Activated naive CD4-positive, alpha-beta T cell treated with anti-CD3 and anti-CD28 coated beads, Interleukin-2, amount 50 U/mL, for 24 hours (primary cell): ENCODE measurements around the gene NUSAP1.
A peak's percentile ranks its signal among the peaks of the same experiment; 100 is the strongest.
"Not testable (repeated sequence)": the region's sequence is repeated elsewhere in the genome, so short reads cannot be mapped to it uniquely, and the experiment has no call there.

ENCODE experiments used
- H3K27ac Mint-ChIP-seq: one replicate; pipeline ENCODE4 v1.8.0; 2021; ENCODE audit warnings: mild to moderate bottlenecking, mixed read lengths
- H3K27me3 Mint-ChIP-seq: one replicate; pipeline ENCODE4 v1.8.0; 2021; ENCODE audit warnings: mixed read lengths
- H3K36me3 Mint-ChIP-seq: one replicate; pipeline ENCODE4 v1.8.0; 2021; ENCODE audit warnings: mixed read lengths
- H3K4me1 Mint-ChIP-seq: one replicate; pipeline ENCODE4 v1.8.0; 2021; ENCODE audit warnings: mixed read lengths
- H3K4me3 Mint-ChIP-seq: one replicate; pipeline ENCODE4 v1.8.0; 2021; ENCODE audit warnings: mild to moderate bottlenecking, mixed read lengths
- H3K9me3 Mint-ChIP-seq: one replicate; pipeline ENCODE4 v1.8.0; 2021; ENCODE audit warnings: mixed read lengths

The NUSAP1 gene

DNA sequence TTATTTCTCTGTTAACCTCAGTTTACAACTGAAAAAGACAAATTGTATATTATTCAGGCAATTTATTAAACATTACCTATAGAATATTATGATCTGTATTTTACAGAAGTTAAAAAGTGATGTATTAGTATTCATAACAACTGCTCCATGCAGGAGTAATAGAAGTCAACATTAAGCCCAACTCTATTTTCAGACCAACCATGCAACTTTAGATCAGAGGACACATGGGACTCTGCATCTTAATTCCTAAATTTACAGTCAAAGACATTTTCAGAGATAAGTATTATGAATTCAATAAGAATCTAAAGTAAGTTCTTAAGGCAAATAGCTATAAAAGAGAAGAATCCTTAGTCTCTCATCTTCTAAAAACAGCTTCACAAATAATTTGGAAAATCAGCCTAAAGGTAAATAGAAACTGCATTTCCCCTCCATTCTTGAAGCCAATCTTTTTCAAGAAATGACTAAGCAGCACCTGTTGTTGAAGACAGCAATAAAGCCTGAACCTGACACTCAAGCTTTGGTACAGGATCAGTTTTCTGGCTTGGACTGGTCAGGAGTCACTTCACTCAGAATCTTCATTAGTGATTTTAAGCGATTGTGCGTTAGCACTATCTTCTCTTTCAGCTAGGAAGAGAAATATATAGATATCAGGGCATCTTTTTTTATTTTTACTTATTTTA, 23.3 kb upstream of the NUSAP1 start:
- Mint-ChIP-seq H3K4me1 (peaks cover 3% of the 10 kb centered on the region), H3K4me3 (no peak overlapping the region), H3K27me3 (no peaks in the 10 kb centered on the region), H3K27ac (no peak overlapping the region), H3K9me3 (no peaks in the 10 kb centered on the region), H3K36me3 (no peaks in the 10 kb centered on the region)

DNA sequence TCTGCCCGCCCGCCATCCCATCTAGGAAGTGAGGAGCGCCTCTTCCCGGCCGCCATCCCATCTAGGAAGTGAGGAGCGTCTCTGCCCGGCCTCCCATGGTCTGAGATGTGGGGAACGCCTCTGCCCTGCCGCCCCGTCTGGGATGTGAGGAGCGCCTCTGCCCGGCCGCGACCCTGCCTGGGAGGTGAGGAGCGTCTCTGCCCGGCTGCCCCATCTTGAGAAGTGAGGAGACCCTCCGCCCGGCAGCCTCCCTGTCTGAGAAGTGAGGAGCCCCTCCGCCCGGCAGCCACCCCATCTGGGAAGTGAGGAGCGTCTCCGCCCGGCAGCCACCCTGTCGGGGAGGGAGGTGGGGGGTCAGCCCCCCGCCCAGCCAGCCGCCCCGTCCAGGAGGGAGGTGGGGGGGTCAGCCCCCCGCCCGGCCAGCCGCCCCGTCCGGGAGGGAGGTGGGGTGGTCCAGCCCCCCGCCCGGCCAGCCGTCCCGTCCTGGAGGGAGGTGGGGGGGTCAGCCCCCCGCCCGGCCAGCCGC, 11.8 kb upstream of the NUSAP1 start:
- not testable (repeated sequence) for H3K4me1 Mint-ChIP-seq, H3K27me3 Mint-ChIP-seq, H3K27ac Mint-ChIP-seq, H3K4me3 Mint-ChIP-seq, H3K36me3 Mint-ChIP-seq, H3K9me3 Mint-ChIP-seq

DNA sequence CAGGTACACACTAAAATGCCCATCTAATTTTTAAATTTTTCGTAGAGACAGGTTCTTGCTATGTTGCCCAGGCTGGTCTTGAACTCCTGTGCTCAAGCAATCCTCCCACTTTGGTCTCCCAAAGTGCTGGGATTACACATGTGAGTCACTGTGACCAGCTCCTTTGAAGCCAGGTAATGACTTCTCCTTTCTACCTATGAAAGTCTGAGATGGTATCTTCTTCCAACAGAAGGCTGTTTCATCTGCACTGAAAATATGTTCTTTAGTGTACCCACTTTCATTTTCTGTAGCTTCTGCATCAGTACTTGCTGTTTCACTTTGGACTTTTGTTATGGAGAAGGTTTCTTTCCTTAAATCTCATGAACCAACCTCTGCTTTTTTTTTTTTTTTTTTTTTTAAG, 9.1 kb upstream of the NUSAP1 start:
- Mint-ChIP-seq H3K4me3 (no peak overlapping the region), H3K4me1 (peaks cover 4% of the 10 kb centered on the region)

DNA sequence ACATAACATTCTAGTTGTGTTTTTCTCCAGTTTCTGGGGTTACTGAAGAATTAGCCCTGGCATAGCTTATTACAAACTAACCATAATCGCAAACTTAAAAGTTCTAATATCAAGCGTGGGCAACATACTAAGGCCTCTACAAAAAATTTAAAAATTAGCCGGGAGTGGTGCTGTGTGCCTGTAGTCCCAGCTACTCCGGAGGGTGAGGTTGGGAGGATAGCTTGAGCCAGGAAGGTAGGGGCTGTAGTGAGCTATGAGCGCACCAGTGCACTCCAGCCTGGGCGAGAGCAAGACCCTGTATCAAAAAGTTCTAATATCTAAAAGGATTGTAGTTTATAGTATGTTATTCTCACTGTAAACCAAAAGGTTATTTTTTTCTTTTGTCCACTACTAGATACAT, 1.4 kb upstream of the NUSAP1 start:
- no peaks in the 10 kb centered on the region for H3K27me3 Mint-ChIP-seq

More for the DNA sequence above, 9.1 kb upstream of the NUSAP1 start:
- no peak overlapping the region for H3K27ac Mint-ChIP-seq
- no peaks in the 10 kb centered on the region for H3K9me3 Mint-ChIP-seq
- peaks cover 1% of the 10 kb centered on the region for H3K36me3 Mint-ChIP-seq
- H3K27me3 Mint-ChIP-seq = no peaks in the 10 kb centered on the region

DNA sequence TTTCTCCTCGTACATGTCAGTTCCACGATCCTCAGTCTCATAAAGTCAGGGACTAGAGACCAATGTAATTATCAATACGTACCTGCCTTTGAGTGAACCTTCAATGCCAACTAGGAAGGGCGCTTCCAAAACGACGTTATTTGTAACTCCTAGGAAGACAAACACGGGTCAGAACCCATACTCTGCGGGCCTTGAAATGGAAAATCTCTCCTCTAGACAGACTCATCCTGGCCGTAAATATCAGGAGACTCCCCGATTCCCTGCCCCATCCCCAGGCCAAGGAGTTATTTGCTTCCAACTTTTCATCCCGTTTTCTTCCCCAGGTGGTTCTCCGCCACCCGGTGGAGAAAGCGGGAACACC, 868 bp upstream of the NUSAP1 start:
- H3K9me3 Mint-ChIP-seq = no peaks in the 10 kb centered on the region
- H3K4me3 Mint-ChIP-seq = peak overlapping the region; percentile 100
- no peaks in the 10 kb centered on the region for H3K36me3 Mint-ChIP-seq
- H3K4me1 Mint-ChIP-seq = peaks cover 23% of the 10 kb centered on the region
- H3K27me3 Mint-ChIP-seq = no peaks in the 10 kb centered on the region
- peak overlapping the region; percentile 79 for H3K27ac Mint-ChIP-seq

More for the DNA sequence above, 1.4 kb upstream of the NUSAP1 start:
- H3K9me3 Mint-ChIP-seq = no peaks in the 10 kb centered on the region
- H3K36me3 Mint-ChIP-seq = no peaks in the 10 kb centered on the region
- H3K27ac Mint-ChIP-seq = no peak overlapping the region
- H3K4me1 Mint-ChIP-seq = peaks cover 23% of the 10 kb centered on the region
- H3K4me3 Mint-ChIP-seq = peak overlapping the region; percentile 100

DNA sequence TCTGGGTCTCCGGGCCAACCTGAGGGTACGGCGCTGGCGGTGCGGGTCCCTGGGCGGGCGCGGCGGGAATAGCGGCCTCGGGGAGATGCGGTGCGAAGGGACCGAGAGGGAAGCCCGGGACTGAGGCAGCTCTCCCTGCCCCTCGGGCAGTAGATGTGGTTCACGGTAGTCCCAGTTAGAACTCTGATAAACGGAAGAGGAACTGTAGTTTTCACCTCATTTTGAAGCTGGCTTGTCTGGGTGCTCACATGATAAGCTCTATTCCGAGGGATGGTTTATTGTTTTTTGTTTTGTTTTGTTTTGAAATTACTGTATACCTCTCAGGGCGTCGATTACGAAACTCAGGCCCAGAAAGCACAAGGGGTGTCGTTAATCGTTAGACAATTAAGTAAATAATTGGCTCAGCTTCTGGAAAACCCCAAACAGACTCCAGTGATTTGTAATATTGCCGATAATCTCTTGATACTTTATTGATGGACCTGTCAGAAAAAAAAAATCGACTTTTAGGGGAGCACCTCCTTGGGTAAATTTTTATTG, 413 bp downstream of the NUSAP1 start:
- H3K4me3 Mint-ChIP-seq = peak overlapping the region; percentile 100
- H3K27me3 Mint-ChIP-seq = no peaks in the 10 kb centered on the region
- H3K9me3 Mint-ChIP-seq = no peaks in the 10 kb centered on the region
- peaks cover 23% of the 10 kb centered on the region for H3K4me1 Mint-ChIP-seq
- peak overlapping the region; percentile 96 for H3K27ac Mint-ChIP-seq
- H3K36me3 Mint-ChIP-seq = no peaks in the 10 kb centered on the region

DNA sequence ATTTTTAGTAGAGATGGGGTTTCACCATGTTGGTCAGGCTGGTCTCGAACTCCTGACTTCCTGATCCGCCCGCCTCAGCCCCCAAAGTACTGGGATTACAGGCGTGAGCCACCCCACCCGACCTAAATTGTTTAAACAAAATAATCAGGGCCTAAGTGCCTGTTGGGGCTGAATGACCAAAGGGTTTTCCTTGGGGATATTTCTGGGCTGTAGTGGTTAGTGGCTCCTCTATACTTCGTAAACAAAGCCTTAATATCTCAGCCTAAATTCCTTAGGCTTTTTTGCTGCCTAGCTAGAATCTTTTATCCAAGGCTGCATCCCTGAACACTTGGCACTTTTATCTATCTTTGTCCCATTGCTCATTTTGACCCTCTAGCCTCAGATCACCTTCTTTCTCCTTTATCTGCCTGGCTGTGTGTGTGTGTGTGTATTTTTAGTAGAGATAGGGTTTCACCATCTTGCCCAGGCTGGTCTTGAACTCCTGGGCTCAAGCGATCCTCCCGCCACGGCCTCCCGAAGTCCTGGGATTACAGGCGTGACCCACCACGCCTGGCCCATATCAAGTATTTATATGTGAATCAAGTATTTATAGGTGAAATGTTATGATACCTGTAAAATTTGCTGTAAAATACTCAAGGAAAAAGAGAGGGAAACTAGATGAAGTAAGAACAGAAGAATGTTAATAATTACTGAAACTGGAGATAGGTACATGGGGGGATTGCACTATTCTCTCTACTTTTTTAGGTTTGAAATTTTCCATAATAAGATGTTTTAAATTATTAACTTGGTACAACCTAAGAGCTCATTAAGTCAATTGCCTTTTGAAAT, 1.8 kb downstream of the NUSAP1 start:
- Mint-ChIP-seq H3K4me3 (peak overlapping the region; percentile 61), H3K36me3 (no peaks in the 10 kb centered on the region), H3K27ac (no peak overlapping the region), H3K9me3 (no peaks in the 10 kb centered on the region), H3K27me3 (no peaks in the 10 kb centered on the region), H3K4me1 (peaks cover 23% of the 10 kb centered on the region)

DNA sequence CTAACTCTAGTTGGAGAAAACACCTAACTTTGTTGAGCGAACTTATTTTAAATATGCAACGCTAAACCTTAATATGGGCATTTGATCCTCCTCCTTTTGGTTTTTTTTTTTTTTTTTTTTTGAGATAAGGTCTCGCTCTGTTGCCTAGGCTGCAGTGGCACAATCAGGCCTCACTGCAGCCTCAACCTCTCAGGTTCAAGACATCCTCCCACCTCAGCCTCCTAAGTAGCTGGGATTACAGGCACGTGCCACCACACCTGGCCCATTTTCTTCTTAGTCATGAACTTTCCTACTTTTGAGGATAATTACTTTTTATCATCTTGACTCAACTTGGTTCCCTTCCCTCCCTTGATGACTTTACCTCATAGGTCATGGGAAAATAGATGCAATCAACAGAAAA, 3.9 kb downstream of the NUSAP1 start:
- H3K4me1 Mint-ChIP-seq = peaks cover 17% of the 10 kb centered on the region
- H3K27me3 Mint-ChIP-seq = no peaks in the 10 kb centered on the region
- no peak overlapping the region for H3K27ac Mint-ChIP-seq
- no peaks in the 10 kb centered on the region for H3K36me3 Mint-ChIP-seq
- H3K4me3 Mint-ChIP-seq = no peak overlapping the region
- H3K9me3 Mint-ChIP-seq = no peaks in the 10 kb centered on the region

DNA sequence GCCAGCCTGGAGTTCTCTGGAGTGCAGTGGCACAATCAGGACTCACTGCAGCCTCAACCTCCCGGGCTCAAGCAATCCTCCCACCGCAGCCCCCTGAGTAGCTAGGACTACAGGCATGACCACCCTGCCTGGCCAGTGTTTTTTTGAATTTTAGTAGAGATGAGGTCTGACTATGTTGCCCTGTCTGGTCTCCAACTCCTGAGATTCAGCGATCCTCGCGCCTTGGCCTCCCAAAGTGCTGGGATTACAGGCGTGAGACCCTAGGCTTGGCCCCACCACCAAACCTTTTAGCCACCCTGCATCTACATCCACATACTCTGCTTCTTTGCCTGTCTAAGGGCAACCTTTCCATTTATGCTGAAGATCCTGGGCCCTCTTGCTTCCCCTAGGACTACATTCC, 4.4 kb downstream of the NUSAP1 start:
- no peaks in the 10 kb centered on the region for H3K36me3 Mint-ChIP-seq
- no peaks in the 10 kb centered on the region for H3K27me3 Mint-ChIP-seq
- H3K9me3 Mint-ChIP-seq = no peaks in the 10 kb centered on the region
- H3K4me1 Mint-ChIP-seq = peaks cover 12% of the 10 kb centered on the region
- H3K27ac Mint-ChIP-seq = no peak overlapping the region
- no peak overlapping the region for H3K4me3 Mint-ChIP-seq

DNA sequence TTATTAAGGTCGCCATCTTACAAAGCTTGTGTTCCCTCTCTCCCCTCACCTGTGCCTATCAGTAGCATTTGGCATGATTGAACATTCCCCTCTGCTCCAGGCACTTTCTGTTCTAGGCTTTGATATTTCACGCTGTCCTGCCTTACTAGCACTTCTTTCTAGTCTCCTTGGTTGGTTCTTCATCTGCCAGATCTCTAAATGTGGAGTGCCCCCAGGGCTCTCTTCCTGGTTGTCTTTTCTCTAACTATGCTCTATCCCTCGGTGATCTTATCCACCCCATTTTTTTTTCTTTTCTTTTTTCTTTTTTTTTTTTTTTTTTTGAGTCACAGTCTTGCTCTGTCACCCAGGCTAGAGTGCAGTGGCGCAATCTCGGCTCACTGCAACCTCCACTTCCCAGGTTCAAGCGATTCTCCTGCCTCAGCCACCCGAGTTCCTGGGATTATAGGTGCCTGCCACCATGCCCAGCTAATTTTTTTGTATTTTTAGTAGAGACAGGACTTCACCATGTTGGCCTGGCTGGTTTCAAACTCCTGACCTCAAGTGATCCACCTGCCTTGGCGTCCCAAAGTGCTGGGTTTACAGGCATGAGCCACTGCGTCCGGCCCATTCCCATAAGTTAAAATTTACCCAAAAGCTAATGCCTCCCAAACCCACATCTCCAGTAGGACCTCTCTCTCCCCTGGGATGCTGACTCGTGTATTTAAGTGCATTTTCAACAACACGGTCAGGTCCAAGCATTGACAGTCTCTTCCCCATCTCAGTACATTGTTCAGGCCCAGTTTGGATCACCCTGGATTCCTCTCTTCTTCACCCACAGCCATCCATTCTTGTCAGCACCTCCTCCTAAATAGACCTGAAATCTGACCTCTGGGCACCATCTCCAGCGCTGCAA, 5.2 kb downstream of the NUSAP1 start:
- Mint-ChIP-seq H3K9me3 (no peaks in the 10 kb centered on the region), H3K27me3 (no peaks in the 10 kb centered on the region), H3K36me3 (no peaks in the 10 kb centered on the region), H3K27ac (no peak overlapping the region), H3K4me3 (no peak overlapping the region), H3K4me1 (peaks cover 5% of the 10 kb centered on the region)

DNA sequence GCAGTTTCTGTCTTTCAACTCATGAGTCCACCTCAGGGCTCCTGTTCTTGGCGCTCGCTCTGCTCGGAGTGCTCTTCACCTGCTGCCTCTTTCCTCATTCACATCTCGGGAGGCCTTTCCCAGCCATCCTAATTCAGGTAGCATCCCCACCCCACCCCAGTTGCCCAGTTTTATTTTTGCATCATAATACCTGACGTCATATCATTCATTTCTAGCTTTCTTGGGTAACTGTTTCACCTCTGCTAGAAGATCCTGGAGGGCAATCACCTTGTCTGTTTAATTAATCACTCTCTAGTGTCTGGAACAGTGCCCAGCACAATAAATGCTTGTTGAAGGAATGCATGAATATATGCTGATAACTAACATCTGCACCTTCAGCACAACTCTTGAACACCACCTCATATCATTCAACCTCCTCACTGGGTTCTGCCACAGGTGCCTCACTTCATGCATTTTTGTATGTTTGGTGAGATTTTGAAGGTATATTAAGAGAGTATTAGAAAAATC, 7.6 kb downstream of the NUSAP1 start:
- no peak overlapping the region for H3K27ac Mint-ChIP-seq
- H3K27me3 Mint-ChIP-seq = no peaks in the 10 kb centered on the region
- H3K4me3 Mint-ChIP-seq = no peak overlapping the region
- no peaks in the 10 kb centered on the region for H3K36me3 Mint-ChIP-seq
- H3K4me1 Mint-ChIP-seq = no peaks in the 10 kb centered on the region
- H3K9me3 Mint-ChIP-seq = no peaks in the 10 kb centered on the region

DNA sequence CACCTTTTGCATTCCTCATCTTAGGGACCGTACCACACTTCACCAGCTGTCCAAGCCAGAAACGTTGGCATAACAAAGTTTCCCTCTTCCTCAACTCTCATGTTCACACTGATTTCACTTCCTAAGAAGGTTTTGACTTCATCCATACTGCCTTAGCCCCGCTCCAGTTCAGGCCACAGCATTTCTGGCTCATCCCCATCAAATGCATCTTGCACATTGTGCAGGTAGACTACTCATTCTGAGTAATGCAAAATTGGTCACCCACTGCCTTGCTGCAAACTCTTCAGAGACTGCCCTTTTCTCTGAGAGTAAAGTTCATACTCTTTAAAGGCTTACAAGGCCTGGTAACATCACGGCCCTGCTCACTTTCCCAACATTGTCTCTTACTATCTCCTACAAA, 8.8 kb downstream of the NUSAP1 start:
- Mint-ChIP-seq H3K27me3 (no peaks in the 10 kb centered on the region), H3K27ac (no peak overlapping the region), H3K4me3 (no peak overlapping the region), H3K4me1 (no peaks in the 10 kb centered on the region), H3K36me3 (no peaks in the 10 kb centered on the region), H3K9me3 (no peaks in the 10 kb centered on the region)

DNA sequence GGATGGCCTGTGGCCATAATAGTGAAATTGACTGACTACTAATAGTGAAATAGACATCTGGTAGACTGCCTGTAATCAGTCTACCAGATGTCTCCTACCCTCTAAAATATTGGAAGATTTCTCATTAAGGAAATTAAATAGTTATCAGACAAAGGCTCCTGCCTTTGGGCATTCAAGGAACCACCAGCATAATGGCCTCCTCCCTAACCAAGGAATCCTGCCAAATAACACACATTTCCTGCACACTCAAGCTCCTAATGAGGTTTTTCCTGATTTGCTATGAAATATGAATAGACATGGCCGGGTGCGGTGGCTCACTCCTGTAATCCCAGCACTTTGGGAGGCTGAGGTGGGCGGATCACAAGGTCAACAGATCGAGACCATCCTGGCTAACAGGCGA, 14.6 kb downstream of the NUSAP1 start:
- no peak overlapping the region for H3K4me3 Mint-ChIP-seq
- H3K27me3 Mint-ChIP-seq = no peaks in the 10 kb centered on the region
- no peaks in the 10 kb centered on the region for H3K9me3 Mint-ChIP-seq
- H3K27ac Mint-ChIP-seq = no peak overlapping the region
- H3K4me1 Mint-ChIP-seq = no peaks in the 10 kb centered on the region
- no peaks in the 10 kb centered on the region for H3K36me3 Mint-ChIP-seq

DNA sequence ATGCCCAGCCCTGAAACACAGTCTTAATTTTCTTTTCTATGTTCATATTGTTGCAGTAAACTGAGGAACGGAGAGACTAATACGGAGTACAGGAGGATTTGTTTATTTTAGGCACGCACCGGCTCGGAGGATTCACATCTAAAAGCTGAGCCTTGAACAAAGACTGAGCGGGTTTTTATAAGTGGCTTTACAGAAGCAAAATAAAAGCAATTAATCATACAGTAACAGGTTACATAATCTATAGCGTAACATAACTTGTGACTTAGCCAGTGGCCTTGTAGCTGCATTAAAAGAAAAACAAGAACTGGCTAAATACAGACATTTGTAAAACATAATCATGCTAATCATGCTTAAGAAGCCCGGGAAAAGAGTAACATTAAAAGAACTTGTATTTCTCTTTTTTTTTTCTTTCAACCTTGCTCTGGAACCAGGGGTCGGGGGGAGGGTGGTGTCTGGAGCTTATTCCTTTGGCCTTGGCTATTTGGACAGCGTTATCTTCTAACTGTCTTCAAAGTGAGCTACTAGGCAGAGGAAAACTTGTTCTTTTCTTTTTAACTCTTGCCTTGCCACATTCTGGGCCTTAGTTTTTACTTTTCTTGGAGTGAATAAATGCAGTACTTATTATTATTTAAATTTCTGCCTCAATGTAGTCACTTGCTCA, 17.5 kb downstream of the NUSAP1 start:
- no peaks in the 10 kb centered on the region for H3K27me3 Mint-ChIP-seq
- no peak overlapping the region for H3K27ac Mint-ChIP-seq
- H3K9me3 Mint-ChIP-seq = no peaks in the 10 kb centered on the region
- H3K4me3 Mint-ChIP-seq = no peak overlapping the region
- no peaks in the 10 kb centered on the region for H3K4me1 Mint-ChIP-seq
- no peaks in the 10 kb centered on the region for H3K36me3 Mint-ChIP-seq

DNA sequence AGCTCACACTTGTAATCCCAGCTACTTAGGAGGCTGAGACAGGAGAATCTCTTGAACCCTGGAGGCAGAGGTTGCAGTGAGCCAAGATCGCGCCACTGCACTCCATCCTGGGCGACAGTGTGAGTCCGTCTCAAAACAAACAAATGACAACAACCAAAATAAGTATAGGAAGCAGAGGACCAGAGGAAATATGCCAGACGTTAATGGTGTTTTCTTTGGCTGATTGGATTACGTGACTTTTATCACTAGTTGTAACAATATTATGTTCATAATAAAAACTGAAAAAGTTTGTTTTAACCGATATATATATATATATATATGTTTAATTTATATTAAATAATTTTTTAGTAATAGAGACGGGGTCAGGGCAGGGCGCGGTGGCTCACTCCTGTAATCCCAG, 21.7 kb downstream of the NUSAP1 start:
- Mint-ChIP-seq H3K27ac (no peak overlapping the region), H3K36me3 (no peaks in the 10 kb centered on the region)

More for the DNA sequence above, 21.7 kb downstream of the NUSAP1 start:
- H3K27me3 Mint-ChIP-seq = no peaks in the 10 kb centered on the region
- H3K4me1 Mint-ChIP-seq = no peaks in the 10 kb centered on the region
- no peaks in the 10 kb centered on the region for H3K9me3 Mint-ChIP-seq
- H3K4me3 Mint-ChIP-seq = no peak overlapping the region
